M059J (cell line): ENCODE measurements around the gene USP28. TPM values are rescaled to one million over a fixed set of nuclear protein-coding genes. Genes with fewer than 3 reads are reported as not detected.
"Not testable (repeated sequence)": the region's sequence is repeated elsewhere in the genome, so short reads cannot be mapped to it uniquely, and the experiment has no call there.

Experiments
- DNase-seq: peaks from one replicate; pipeline ENCODE4 v3.0.0-alpha.2; 2012; ENCODE audit warnings: low read depth
- total RNA-seq: library from RNA; depleted of rRNA; stranded (reverse); fragments of >200 nt; shearing (Covaris generic); gene quantifications from 2 replicates; pipeline ENCODE4 v1.2.3, GENCODE V29; 2014; rRNA removed

USP28 gene, protein sequence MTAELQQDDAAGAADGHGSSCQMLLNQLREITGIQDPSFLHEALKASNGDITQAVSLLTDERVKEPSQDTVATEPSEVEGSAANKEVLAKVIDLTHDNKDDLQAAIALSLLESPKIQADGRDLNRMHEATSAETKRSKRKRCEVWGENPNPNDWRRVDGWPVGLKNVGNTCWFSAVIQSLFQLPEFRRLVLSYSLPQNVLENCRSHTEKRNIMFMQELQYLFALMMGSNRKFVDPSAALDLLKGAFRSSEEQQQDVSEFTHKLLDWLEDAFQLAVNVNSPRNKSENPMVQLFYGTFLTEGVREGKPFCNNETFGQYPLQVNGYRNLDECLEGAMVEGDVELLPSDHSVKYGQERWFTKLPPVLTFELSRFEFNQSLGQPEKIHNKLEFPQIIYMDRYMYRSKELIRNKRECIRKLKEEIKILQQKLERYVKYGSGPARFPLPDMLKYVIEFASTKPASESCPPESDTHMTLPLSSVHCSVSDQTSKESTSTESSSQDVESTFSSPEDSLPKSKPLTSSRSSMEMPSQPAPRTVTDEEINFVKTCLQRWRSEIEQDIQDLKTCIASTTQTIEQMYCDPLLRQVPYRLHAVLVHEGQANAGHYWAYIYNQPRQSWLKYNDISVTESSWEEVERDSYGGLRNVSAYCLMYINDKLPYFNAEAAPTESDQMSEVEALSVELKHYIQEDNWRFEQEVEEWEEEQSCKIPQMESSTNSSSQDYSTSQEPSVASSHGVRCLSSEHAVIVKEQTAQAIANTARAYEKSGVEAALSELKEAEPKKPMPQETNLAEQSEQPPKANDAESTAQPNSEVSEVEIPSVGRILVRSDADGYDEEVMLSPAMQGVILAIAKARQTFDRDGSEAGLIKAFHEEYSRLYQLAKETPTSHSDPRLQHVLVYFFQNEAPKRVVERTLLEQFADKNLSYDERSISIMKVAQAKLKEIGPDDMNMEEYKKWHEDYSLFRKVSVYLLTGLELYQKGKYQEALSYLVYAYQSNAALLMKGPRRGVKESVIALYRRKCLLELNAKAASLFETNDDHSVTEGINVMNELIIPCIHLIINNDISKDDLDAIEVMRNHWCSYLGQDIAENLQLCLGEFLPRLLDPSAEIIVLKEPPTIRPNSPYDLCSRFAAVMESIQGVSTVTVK
- total RNA-seq, result 29.7 and 39.0 TPM in 2 replicates

GRCh38 chr11:113875234-113876073 lies at the start of gene USP28:
Gene USP28, minus strand, starts transcription at chr11:113875572. Its CDS starts 71 bp downstream, at chr11:113875501.
- peak; percentile 93 for DNase-seq

DNA sequence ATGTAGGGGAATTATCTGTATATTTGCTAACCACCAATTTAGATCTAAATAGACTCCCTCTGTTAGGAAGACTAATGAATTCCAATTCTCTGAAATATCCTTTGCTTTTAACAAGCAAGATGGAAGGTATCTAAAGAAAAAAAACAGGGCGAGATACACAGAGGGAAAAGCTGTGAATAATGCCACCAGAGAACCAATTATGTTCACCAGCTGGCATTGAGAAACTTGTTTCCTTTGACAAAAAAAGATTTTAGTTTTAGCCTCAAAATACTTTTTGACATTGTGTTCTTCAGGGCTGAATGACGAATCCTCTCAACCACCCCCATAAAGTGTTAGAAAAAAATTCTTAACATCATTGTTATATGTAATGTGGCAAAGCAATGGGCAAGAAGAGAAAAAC lies 48.2 kb upstream of the USP28 start:
- no peak for DNase-seq

DNA sequence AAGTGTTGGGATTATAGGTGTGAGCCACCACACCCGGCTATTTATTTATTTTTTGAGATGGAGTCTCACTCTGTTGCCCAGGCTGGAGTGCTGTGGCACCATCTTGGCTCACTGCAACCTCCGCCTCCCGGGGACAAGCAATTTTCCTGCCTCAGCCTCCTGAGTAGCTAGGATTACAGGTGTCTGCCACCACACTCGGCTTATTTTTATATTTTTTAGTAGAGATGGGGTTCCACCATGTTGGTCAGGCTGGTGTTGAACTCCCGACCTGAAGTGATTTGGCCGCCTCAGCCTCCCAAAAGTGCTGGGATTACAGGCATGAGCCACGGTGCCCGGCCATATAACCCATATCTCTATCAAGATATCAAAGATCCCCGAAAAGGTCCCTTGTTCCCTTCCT lies 36.1 kb upstream of the USP28 start:
- DNase-seq, result not testable (repeated sequence)

- DNase-seq, result no peak
Observed at GRCh38 chr11:113908098-113908497, 32.7 kb upstream of the USP28 start.

DNA sequence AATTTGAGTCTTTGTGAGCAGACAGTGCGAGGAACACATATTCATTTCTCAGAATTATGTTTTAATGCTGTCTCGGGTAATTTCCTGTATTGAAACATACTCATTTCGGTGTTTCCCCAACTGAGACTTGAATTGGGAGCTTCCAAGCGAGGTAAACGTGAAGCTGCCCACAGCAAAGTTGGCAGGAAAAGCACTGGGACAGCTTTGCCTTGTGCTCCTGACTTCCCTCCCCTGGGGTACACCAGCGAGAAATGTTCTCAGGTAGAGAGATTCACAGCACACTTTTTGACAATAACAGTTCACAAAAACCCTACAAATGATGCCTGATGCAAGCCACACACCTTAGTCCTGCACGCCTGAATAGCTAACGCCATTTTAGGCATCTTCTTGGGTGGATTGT lies 32.3 kb upstream of the USP28 start:
- DNase-seq, result no peak

DNA sequence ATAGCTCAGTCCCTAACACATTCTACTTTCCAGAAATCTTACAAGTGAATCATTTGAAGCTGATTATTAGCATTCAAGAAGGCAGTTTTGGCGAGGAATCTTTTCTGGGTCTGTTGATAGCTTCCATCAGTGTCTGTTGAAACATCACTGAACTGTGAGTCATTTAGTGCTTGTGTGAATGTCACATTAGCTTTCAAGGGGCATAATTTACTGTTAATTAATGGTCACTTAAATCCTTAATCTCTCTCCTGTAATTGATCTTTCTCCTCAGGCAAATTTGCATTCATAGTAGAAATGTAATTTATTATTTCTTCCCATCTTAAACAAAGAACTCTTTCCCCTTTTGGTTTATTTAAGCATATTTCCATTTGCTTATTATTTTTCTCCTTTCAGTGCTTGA lies 31.8 kb upstream of the USP28 start:
- DNase-seq, result no peak

GRCh38 chr11:113906516-113906915 lies 31.1 kb upstream of the USP28 start:
- DNase-seq, result no peak

DNA sequence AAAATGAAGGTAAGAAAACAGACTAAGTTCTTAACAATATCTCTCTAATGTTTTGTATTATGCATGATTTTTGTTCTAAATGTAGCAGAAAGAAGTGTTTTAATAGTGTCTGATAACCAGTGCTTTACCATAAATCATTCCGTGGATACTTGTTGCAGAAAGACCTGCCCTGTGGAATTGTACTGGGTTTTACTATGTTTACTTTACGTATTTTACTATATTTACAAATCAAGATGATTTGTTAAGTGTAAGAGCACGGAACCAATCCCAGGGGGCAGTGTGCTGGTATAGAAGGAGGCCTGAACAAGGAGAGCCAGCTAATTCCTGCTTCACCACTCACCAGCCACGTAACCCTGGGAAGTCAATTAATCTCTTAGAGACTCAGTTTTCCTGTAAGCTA lies 30.7 kb upstream of the USP28 start:
- DNase-seq, result peak; percentile 24

GRCh38 chr11:113904379-113905101 lies 29.2 kb upstream of the USP28 start, which contains the start of gene HTR3B:
Gene HTR3B, plus strand, starts transcription at chr11:113904796. Its CDS starts 138 bp downstream, at chr11:113904934.
- DNase-seq, result no peak

GRCh38 chr11:113901141-113901540 lies 25.8 kb upstream of the USP28 start:
- DNase-seq, result no peak

DNA sequence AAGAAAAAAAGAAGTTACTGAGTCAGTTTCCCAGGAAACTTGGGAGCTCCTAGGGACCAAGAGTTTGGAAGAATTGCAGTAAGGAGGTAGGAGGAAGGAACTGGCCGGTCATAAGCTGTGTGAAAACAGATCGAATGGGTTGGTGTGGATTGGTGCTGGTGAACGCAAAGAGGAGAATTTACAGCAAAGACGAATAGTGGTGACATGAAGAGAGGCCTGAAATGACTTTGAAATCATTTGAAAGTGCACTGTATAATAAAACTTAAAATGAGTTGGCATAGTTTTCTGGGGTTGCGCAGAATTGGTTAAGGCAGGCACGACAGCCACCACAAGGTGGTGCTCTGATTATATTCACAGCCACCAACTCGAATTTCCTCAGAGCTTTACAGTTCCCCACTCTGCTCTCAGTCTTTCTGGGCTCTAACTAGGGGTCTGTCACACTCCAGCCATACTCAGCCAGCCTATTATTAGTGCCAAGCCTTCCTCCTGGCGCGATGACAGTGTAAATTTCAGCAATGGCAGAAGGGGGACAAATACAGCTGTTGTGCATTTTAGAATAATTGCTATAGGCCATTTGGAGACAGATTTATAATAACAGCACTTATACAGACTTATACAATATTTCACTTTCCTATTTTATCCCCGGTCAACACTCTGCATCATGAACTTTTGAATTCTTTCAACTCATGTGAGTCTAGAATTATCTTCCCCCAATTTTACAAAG lies 20.9 kb upstream of the USP28 start:
- peak; percentile 31 for DNase-seq

DNA sequence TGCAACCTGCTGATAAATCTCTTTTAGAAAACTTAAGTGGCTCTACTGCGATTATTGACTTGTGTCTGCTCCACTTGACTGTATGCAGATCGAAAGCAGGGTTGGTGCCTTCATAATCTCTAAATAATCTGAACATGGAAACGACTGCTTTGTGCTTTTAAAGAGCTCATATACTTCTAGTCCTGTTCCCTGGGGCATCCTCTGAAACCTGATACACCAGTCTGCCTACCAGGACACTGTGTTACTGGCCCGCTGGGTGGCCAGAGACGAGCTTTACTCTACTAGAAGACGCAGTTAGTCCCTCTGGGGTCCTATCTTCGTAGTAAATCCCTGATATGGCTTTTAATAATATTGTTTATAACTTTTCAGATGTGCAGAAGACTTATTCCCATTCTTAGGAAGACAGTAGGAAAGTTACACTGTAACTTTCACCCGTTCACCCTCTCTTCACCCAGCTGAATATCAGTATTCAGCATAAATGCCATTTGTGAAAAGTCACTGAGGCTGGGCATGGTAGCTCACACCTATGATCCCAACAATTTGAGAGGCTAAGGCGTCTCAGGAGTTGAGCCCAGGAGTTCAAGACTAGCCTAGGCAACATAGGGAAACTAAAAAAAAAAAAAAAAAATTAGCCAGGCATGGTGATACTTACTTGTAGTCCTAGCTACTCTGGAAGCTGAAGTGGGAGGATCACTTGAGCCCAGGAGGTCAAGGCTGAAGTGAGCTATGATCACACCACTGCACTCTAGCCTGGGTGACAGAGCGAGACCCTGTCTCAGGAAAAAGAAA lies 20.2 kb upstream of the USP28 start:
- peak; percentile 12 for DNase-seq

GRCh38 chr11:113894421-113894996 lies 19.1 kb upstream of the USP28 start:
- peak; percentile 5 for DNase-seq

GRCh38 chr11:113888848-113889247 lies 13.5 kb upstream of the USP28 start:
- DNase-seq, result no peak

DNA sequence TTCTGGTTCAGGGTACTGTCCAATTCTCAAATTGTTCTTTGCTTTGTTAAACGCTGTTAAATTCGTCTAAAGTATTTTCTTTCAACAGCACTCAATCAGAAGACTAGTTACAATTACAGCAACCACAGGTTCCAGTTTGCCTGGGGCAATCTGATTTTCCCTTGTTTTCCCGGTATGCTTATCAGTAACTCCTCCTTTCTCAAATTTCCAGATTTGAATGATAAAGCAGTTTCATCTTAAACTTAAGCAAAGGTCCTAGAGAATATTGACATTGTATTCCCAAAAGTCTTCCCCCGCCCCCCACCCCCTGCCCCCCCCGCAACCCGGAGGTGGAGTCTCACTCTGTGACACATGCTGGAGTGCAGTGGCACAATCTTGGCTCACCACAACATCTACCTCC lies 10.5 kb upstream of the USP28 start:
- peak; percentile 85 for DNase-seq

GRCh38 chr11:113884361-113884836 lies 9.0 kb upstream of the USP28 start:
- DNase-seq, result peak; percentile 62

DNA sequence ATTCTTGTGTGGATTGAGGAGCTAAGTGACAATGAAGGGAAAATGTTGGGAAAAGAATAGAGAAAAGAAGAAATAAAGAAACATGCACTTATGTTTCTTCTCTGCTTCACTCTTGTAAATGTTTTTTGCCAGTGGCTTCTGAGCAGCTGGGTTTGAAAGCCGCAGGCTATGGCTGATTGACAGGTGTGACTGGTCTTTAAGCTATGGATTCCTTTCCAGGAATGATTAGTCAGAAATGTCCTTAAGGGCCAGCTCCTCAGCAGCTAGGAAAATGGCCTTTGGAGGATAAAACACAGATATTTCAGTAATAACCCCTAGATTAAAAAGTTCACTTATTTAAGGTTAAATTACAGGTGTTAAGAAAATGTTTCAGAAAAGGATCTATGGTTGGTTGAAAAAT lies 6.5 kb upstream of the USP28 start:
- DNase-seq, result peak; percentile 81

GRCh38 chr11:113880971-113881370 lies 5.6 kb upstream of the USP28 start:
- no peak for DNase-seq
